Measurements from ENCODE around the gene SATB1.

Gene SATB1

DNA sequence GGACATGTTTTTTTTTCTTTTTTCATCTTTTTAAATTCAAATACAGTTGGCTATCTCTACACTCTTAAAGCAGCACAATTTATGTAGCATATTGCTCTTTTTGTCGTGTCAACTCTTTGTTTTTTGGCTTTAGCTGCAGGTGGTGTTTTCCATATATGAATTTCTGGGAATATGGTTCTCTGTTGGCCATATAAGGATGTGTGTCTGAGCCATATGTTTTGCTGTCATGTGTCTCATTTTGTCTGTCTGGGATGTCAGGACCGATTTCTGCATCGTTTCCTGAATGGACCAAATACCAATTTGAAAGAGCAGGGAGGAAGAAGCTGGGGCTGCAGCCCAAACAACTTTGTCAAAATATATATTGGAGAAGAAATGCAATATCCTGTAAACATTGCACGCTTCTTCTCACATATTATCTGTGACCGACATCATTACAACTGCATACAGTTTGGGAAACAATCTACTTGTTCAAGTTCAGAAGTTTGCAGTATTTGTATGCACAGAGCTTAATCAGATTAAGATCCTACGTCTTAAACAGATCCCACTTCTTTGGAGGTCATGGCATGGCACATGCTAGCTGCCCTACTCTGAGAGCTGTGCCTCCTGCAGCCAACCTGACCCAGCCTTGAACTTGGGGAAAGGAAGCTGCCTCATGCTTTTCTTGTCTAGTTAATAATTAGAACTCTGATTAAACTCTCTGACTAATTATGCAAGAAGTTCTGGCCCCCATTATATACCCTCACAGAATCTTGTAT is 4.0 kb upstream of the SATB1 start:
- DNase-seq = no peak

DNA sequence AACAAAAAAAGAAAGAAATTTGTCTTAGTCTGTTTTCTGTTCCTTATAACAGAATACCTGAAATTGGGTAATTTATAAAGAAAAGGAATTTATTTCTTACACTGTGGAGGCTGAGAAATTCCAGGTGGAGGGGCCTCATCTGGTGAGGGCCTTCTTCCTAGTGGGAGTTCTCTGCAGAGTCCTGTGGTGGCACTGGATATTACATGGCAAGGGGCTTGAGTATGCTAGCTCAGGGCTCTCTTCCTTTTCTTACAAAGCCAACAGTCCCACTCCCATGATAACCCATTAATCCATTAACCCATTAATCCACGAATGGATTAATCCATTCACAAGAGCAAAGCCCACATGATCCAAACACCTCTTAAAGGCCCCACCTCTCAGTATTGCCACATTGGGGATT is 2.9 kb upstream of the SATB1 start:
- DNase-seq = no peak

DNA sequence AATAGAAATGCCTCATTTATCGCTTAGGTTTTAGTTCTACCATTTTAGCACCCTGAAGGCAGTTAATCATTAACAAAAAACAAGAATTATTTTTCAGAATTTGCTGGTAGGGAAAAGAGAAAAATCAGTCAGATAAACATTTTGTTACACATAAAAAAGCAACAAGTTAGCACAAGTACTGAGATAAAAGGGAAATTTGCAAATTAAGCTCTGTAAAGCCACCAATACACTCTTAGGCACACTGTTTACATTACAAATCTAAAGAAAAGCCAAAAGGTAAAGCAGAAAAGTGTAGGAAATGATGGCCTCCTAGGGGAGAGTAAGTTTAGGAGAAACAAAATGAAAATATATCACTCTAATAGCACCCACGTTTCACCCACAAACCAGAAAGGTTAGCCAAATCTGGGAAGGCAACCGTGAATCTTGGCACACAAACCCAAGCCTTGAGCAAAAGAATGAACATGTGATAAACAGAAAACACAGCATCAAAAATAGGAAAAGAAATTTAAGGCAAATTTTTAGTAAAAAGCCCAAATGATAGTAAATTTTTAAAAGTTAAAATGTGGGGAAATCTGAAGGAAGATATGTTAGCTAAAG is 1.6 kb upstream of the SATB1 start:
- DNase-seq = no peak

DNA sequence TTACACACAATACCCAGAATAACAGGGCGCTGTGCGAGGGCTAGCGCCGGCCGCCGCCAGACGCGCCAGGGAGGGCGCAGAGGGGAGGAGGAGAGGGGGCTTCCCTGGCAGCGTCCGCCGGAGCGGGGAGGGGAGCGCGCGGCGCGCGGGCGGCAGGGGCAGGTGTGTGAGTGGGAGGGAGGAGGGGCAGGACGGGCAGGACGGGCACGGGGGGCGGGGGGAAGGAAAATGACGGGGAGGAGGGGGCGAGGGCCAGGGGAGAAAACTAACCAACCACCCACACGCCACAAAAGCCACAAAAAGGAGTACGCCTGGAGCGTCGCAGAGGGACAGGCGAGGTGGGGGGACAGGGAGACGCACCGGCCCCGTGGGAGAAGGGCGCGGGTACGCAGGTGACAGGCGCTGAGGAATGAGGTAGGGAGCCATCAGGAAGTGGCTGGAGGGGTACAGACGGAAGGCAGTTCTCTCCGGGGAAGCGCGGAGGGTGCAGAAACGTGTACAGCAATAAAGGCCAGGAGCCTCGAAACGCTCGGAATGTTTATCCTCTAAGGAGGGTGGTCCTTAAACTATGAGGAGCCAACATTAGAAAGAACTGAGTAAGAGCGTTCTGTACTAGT is 610 bp upstream of the SATB1 start:
- no peak for DNase-seq

DNA sequence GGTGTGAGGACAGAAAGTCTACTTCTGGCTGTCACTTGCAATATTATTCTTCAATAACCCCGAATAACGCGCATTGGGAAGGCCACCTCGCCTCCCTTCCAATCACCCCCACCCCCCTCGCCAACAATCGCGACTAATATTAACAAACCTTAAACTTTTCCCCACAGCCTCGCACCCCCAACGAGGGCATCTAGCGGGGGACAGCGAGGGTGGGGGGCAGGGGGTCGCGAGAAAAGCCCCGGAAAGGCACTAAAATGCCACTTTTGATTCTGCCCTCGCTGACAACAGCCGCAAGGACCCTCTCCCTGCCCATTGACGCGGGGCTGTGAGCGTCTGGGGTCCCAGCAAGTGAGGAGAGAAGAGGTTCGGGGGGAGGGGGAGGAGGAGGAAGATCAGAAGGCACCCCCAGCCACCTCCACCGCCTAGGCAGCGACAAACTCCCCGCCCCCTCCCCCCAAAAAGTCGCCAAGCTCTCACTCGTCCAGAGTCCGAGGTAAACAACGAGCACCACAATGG is 868 bp downstream of the SATB1 start:
- no peak for DNase-seq

DNA sequence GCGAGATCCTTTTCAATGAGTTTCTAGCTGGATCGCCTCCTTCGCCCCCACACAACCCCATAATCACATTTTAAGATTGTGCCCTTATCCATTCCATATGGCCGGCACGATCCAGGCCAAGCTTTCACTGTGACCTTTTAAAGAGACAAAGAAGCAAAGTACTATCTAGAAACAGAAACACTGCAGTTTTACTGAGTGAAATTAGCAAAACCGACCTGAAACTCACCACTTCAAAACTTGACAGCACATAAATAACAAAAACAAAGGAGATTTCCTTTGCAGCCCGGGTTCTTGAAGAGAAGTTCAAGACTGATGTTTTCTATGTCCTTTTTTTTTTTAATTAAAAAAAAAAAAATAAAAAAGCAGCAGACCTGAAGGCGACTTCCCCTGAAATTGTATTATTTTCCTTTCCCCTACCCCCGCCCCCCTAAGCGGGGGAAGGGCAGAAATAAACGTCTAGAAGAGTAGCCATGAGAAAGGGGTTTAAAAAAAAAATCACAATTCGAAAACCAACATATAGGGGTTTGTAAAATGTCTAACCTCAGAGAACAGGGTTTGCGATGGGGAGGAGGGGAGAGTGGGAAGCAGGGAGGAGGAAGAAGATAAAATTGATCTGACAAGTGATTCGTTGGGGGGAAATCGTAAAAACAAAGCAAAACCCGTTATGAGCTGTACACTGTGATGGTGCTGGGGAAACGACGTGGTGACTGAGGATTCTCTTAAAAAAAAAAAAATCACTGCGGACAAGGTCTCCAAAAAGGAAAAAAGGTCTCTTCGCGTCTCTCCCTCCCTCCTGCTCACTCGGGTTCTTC is 1.5 kb downstream of the SATB1 start:
- DNase-seq = no peak

DNA sequence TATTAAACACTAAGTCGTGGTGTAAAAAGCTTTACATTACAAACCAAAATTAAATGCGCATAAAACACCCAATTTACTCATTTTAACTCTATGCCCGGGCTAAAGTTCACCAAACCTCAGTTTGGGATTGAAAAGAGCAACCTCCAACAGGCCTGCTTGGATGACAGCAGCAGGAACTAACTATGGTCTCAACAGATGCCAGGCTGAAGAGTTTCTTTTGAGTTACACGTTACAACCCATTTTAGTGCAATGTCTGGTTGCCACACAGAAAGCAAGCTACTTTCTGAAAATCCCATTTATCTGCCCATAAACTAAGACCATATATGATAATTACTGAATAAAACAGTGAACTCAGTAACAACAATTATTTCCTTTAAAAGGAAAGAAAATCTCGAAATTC is 2.2 kb downstream of the SATB1 start:
- no peak for DNase-seq

DNA sequence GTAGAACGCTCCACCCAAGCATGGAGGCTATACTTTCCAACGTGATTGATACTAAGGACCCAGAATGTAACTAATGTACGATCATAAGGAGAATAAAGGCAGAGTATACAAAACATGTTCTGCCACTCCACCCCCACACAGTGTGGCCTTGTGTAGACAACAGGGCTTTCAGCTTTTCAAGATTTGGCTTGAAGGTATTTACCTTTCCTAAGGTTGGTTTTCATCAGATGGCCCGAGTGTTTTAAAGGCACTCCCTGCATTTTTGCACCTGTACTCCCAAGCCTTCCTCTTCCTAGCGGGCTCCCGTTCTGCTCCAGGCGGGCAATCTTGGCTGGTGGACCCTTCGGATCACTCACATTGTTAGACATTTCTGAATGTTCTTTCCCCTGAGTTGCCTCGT is 4.6 kb downstream of the SATB1 start:
- no peak for DNase-seq

DNA sequence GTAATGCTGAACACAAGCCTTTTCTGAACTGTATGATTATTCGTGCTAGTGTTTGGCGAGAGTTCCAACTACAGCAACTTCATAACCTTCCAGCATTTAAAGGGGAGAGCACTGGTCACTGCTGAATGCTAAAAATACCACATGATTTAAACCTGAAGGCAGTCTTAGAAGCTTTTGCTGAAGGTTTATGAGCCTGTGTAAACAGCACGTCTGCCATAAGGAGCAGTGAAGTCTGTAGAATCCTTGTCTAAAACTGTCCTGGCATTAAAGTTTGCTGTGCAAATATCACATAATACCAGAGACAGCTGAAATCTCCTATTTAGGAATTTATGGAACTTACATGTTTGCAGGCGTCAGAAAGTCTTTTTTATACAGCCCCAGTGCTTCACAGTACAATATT is 5.9 kb downstream of the SATB1 start:
- DNase-seq = no peak

DNA sequence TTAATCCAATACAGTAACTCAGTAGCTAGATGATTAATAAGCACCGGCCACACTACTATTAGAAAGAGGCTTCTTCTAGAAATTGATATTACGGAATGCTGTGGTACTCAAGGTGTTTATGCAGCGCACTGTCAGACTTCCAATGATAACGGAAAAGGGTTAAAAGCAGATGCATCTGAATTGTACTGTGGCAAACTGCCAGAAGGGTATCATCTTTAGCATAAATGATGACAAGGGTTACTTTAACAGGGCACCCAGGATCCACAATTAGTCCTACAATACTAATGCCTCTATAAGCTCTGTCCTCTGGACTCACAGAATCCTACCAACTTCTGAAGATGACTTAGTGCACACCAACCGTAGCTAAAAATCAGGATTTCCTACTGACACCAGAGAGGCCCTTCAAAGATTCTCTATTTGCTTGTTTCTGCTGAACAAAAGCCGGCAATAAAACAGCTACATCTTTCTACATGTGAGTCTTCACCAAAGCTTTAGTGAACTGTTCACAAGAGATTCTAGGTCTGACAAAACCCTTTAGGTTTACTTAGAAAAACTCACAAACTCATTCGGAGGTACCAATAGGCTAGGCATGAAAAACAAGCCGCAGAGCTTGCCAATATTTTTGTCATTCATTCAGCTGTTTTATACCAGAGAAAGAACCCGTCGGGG is 7.1 kb downstream of the SATB1 start:
- no peak for DNase-seq

DNA sequence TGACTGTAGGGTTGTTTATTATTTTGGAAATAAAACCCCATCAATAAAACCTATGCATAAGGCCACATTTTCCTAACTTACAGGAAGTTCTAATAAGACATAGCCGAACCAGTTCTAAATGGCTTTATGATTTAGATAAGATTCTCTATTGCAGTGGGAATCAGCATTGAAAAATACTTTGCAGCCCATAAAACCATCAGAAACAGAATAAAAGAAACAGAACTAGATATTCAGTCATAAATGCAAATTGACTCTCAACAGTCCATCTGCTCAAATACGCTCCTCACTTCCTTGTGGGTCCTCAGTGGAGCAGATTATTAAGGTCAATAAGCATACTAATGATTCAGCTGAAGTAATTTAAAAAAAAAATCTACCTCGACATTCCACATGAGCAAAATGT is 8.8 kb downstream of the SATB1 start:
- DNase-seq = no peak

DNA sequence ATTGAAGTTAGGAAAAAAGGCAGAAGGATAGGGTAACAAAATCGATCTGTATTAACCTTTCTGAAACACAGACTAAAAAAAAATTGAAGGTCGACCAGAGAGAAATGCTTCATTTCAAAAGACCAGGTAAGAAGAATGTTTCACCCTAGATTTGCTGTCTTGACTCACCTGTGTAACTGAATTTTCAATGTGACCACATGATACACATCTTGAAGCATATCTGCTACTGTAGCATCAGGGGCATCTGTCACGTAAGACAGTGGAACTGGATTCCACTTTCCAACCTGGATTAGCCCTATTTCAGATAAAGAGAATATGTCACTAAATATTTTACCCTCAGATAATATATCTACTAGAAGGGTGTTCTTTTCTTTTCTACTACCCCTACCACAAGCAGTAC is 9.3 kb downstream of the SATB1 start:
- DNase-seq = no peak

DNA sequence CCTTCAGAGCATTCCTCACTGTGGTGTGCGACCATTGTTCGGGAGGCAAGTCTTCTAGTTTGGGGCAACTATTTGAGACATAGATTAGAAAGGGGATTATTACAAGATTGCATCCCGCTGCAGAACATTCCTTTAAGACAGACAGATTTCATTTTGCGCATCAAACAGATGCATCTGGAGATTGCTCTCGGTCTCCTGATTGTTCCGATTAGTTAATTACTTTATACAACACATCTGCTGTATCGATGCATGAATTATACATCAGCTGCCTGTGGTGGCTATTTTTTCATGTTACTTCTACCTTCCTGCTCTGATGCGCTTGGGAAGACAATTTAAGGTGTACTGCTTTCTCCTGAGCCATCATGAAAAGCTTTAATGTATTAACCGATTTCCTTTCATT is 10.0 kb downstream of the SATB1 start:
- DNase-seq = no peak

DNA sequence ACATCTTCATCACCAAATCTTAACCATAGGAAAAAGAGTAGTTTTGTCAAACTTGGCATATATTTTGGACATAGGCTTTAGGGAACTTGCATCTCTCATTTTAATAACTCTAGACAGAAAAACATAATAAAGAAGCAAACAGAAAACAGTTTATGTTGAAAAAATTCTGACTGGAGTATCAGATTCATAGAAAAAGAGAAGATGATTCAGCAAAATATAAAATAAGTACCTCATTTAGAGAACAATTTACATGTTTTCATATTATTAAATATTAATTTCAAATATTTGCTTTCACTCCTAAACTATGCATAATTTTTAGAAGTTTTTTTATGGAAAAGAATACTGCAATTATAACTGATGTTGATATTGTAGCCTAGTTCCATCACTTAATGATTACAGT is 12.5 kb downstream of the SATB1 start:
- no peak for DNase-seq

DNA sequence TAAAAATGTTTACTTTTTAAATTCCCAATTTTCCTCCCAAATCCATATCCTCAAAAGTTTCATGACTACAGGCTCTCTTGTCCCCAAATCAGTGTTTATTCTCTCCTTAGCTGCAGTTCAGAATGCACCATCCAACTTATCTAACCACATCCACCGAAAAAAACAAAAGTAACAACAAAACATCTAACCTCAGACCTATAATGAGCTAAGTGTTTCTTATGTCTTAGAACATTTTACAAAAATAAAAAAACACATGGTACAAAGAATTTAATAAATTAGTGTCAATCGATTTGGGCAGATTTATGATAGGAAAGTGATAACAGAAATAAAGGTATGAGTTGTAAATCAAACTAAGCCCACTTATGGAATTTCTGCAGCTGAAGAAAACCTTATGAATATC is 13.6 kb downstream of the SATB1 start:
- DNase-seq = no peak

DNA sequence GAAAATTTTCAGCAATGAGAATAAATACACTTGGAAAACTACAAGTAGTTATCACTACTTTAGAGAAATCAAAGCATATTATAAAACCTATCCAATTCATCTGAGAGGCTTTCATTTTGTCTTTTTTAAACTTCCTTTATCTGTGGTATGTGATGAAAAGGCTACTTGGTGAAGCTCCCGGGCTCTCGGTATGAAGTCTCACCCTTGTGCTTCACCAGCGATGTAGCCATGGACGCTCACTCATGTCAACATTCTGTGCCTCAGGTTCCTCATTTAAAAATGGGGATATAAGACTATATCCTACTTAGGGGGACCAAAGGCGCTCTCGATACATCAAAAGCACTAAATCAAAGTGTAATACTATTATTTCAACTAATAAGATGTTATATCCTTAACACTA is 14.9 kb downstream of the SATB1 start:
- DNase-seq = no peak

DNA sequence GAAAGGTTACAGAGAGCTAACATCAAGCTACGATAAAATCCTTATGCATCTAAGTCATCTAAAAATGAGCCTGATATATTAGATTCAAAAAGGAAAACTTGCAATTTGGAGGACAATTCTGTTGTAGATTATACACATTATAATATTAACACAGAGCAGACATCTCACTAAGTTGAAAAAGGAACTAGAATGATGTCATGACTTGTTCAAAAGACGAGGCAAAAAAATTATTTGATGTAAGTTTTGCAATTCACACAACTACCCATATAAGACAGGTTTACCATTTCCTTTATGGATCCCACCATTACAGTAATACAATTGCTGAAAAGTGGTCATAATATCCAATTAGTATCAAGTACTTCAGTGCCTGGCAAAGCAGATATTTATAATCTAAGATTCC is 15.9 kb downstream of the SATB1 start:
- DNase-seq = no peak

DNA sequence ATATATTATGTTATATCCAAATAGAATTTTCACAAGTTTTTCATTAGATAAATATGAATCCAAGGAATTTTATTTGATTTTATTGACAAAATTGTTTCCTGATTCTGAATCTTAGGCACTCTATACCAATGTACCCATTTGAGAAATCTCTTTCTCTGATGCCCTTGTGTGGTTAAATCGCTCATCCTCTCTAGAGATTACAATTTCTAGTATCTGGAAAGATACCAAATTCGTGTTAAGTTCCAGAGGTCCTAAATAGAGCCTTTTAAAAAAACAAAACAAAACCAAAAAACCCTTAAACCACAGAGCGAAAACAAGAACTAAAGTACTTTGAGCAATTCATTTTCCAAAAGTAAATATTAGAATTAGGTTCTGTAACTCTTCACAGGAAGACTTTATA is 20.0 kb downstream of the SATB1 start:
- DNase-seq = no peak

DNA sequence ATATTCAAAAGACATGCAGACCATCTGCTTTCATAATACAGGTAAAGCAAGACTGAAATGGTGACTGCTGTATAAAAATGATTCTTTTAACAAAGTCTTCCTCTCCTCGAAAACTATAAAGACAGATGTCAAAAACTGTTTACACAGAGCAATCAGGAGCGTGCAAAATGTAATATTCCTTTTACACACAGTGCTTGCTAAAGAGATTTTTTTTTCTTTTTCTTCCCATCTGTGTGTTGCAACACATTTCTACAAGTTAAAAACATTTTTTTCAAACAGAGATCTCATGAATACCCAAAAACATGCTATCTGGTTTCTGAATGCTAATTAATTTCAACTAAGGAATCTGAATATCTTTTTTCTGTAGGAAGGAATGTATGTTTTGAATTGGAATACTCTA is 22.1 kb downstream of the SATB1 start:
- no peak for DNase-seq

DNA sequence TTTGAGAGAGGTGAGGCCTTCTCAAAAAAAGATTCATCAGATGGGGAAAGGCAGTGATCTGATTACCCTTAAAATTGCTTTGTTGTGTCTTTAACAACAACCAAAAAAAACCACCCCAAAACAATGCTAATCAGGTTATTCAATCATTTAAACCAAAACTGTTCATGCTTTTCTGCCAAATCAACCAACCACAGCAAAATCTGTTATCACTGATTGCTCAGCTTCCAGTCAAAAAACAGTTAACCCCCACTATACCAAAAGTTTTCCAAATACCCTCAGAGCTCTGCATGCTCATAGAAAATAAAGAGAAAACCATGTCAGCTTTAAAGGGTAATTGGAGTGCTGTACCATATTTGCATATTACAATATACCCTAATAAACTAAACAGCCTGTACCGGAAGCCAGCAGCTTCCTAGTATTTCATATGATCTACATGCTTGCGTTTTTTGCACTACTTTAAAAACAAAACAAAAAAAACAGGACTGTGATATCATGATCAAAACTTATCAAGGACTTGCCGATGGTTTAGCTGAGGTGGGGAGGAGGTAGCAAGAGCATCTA is 22.8 kb downstream of the SATB1 start:
- no peak for DNase-seq

DNA sequence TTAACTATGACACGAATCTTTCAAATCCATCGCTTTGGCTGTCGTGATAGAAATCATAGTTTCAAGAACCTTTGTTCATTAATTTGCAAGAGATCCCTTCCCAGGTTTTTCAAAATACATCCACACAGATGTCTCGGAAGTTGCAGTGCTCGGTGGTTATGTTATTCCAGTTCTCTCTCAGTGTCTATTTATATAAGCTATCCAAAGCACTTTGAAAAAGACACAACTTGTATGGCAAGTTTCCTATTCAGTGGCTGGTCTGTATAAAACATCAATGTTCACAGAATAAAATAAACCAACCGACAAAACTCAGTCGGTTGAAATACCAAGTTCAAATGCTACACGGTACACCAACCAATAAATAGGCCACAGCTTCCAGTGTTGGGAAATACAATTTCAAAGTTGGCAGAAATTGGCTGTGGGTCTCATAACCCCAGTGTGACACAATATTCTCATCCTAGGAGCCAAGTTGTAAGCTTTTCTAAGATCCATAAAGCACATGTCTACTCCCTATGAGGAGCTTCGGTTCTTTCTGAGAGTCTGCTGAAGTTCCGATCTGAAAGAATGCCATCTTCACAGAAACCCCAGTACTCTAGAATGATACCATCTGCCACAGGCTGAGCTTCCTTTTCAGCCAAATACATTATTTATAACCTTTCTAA is 23.7 kb downstream of the SATB1 start:
- DNase-seq = no peak

DNA sequence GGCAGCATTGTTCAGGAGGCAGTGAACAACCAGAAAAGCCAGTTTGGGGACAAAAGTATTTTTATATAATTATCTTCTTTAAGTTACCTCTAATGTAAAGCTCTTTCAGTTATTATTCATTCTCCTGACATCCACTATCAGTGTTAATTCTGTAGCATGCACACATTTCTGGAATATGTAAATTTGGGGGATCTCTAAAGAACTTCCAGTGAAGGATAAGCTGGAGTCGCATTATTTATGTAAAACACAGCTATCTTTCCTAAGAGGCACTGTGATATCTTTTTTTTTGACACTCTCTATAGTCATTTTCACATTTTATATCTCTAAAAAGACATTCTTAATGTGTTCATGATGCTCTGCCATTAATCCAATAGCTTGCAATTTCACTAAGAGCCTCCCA is 26.7 kb downstream of the SATB1 start:
- no peak for DNase-seq

All from SIG-M5 (cell line).